ENCODE data around the gene CTDSPL. TPM values are rescaled to one million over a fixed set of nuclear protein-coding genes. Genes with fewer than 3 reads are reported as not detected.

Gene CTDSPL
- total RNA-seq, 2 donors from 2014 or later = 59.3 to 60.3 TPM

DNA sequence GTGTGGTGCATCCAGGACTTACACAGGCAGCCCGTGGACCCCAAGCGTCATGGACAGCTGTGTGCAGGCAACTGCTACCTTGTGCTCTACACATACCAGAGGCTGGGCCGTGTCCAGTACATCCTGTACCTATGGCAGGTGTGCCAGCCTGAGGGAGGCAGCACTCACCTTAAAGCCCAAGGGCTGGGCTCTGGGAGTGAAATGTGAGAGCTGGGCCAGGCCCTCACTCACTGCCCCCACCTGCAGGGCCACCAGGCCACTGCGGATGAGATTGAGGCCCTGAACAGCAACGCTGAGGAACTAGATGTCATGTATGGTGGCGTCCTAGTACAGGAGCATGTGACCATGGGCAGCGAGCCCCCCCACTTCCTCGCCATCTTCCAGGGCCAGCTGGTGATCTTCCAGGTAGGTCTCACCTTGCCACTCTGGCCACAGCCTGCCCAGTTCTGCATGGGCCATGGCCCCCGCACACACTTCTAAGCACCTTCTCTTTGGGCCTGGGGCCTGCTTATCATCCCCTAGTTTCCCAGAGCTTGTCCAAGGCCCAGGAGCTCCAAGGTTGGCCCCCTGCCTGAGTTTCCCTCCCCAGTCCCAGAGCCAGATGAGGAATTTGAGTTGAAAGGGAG, 139.9 kb downstream of the CTDSPL start:
- H3K4me1 ChIP-seq (replicated peaks) = peaks cover 16% of the 10 kb centered on the region
- TF ChIP-seq, protein P1, sequence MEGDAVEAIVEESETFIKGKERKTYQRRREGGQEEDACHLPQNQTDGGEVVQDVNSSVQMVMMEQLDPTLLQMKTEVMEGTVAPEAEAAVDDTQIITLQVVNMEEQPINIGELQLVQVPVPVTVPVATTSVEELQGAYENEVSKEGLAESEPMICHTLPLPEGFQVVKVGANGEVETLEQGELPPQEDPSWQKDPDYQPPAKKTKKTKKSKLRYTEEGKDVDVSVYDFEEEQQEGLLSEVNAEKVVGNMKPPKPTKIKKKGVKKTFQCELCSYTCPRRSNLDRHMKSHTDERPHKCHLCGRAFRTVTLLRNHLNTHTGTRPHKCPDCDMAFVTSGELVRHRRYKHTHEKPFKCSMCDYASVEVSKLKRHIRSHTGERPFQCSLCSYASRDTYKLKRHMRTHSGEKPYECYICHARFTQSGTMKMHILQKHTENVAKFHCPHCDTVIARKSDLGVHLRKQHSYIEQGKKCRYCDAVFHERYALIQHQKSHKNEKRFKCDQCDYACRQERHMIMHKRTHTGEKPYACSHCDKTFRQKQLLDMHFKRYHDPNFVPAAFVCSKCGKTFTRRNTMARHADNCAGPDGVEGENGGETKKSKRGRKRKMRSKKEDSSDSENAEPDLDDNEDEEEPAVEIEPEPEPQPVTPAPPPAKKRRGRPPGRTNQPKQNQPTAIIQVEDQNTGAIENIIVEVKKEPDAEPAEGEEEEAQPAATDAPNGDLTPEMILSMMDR (IDR thresholded peaks at IDR 0.05) = peak in 1 of 4 experiments; percentile 16
- TF ChIP-seq POLR2AphosphoS5 (IDR thresholded peaks at IDR 0.05) (peak; percentile 10), POLR2A (IDR thresholded peaks at IDR 0.05) (no peak)
- peak overlapping the region; percentile 14 to 90 for H3K27ac ChIP-seq
- no peaks in the 10 kb centered on the region for H3K27me3 ChIP-seq (replicated peaks; ENCODE audit: insufficient read depth)
- 80% methylated on average over 9 of the region's 9 CpGs for WGBS
- H3K9me3 ChIP-seq = no peaks in the 10 kb centered on the region
- intact Hi-C loops (cut with DNase I) = loop anchor here (5.0 kb wide), 1 partner anchor 36 kb away; the partner anchor contains the start of gene DLEC1
- no peak for DNase-seq (ENCODE audit: low spot score)
- H3K4me3 ChIP-seq = no peak overlapping the region
- peaks cover 0 to under 1% of the 10 kb centered on the region in 2 donors for H3K36me3 ChIP-seq

DNA sequence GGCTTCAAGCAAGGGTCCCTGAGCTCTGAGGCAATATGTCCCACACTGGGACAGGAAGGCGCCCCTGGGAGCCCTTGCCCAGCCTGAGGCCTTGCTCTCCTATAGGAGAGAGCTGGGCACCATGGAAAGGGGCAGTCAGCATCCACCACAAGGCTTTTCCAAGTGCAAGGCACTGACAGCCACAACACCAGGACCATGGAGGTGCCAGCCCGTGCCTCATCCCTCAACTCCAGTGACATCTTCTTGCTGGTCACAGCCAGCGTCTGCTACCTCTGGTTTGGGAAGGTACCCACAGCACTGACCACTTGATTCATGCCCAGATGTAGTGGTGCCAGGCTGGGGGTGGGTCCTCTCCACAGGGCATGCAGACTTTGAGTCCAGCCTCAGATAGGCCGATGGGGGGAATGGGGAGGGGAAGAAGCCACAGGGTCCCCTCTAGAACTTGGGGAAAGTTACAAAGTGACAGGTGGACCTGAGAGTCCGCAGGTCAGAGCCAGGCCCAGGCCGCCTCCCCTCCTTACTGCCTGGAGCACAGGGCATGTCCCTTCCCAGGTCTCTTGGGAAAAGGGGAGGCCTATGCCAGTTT, 140.7 kb downstream of the CTDSPL start:
- H3K27me3 ChIP-seq (replicated peaks; ENCODE audit: insufficient read depth) = no peaks in the 10 kb centered on the region
- 91% methylated on average over 6 of the region's 6 CpGs for WGBS
- DNase-seq (ENCODE audit: low spot score) = no peak
- no peaks in the 10 kb centered on the region for H3K9me3 ChIP-seq
- H3K36me3 ChIP-seq = peaks cover 0 to 3% of the 10 kb centered on the region in 2 donors
- peaks cover 16% of the 10 kb centered on the region for H3K4me1 ChIP-seq (replicated peaks)
- peak overlapping the region; percentile 86 to 90 for H3K27ac ChIP-seq
- TF ChIP-seq POLR2A (IDR thresholded peaks at IDR 0.05) (no peak), POLR2AphosphoS5 (IDR thresholded peaks at IDR 0.05) (no peak)
- TF ChIP-seq, protein P1 (IDR thresholded peaks at IDR 0.05) = no peak
- H3K4me3 ChIP-seq = no peak overlapping the region
- intact Hi-C loops (cut with DNase I) = loop anchor here (5.0 kb wide), 1 partner anchor 35 kb away; the partner anchor contains the start of gene DLEC1

DNA sequence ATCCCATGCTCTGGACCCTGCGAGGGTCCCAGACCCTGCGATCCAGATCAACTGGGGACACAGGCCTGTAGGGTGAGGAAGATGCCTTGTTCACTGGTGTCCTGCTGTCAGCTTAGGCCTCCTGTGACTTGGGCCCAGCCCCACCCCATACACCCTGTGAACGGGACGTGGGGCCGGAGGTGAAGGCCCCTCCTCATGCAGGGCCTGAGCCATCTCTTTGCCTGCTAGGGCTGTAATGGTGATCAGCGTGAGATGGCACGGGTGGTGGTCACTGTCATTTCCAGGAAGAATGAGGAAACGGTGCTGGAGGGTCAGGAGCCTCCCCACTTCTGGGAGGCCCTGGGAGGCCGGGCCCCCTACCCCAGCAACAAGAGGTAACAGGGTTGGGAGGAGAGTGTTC, 141.3 kb downstream of the CTDSPL start:
- Histone ChIP-seq H3K9me3 (no peaks in the 10 kb centered on the region), H3K27me3 (replicated peaks; ENCODE audit: insufficient read depth) (no peaks in the 10 kb centered on the region), H3K4me1 (replicated peaks) (peaks cover 16% of the 10 kb centered on the region), H3K27ac (peak overlapping the region; percentile 86 to 90), H3K36me3 (peaks cover 0 to 3% of the 10 kb centered on the region in 2 donors), H3K4me3 (no peak overlapping the region)
- TF ChIP-seq POLR2A (IDR thresholded peaks at IDR 0.05) (no peak), POLR2AphosphoS5 (IDR thresholded peaks at IDR 0.05) (no peak)
- TF ChIP-seq, protein P1 (IDR thresholded peaks at IDR 0.05) = no peak
- intact Hi-C loops (cut with DNase I) = loop anchor here (5.0 kb wide), 1 partner anchor 34 kb away; the partner anchor contains the start of gene DLEC1
- DNase-seq (ENCODE audit: low spot score) = no peak
- 90% methylated on average over 9 of the region's 9 CpGs for WGBS

DNA sequence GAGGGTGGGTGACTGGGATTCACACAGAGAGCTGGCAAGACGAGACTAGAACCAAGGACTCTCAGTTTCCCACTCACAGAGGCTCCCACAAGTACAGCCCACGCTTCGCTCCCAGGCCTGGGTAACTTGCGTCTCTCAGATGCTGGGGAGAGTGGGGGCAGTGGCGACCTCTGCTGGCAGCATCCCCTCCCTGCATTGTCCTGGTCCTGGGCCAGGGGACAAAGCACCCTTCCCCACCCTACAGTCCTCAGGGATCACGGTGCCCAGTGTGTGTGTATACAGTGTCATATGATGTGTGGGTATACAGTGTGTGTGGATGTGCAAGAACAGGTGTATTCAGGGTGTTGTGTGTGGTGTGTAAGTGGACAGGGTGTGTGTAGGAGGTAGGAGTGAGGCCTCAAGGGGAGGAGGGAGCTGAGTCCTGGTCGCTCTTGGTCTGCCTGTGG, 141.7 kb downstream of the CTDSPL start:
- TF ChIP-seq, protein P1 (IDR thresholded peaks at IDR 0.05) = peak; percentile 84 to 90 (median 87)
- peak; percentile 26 for TF ChIP-seq POLR2AphosphoS5 (IDR thresholded peaks at IDR 0.05)
- no peak for TF ChIP-seq POLR2A (IDR thresholded peaks at IDR 0.05)
- whole genome bisulfite sequencing = 37% methylated on average over 6 of the region's 7 CpGs
- H3K36me3 ChIP-seq = peaks cover 3 to 4% of the 10 kb centered on the region in 2 donors
- H3K4me3 ChIP-seq = no peak overlapping the region
- no peaks in the 10 kb centered on the region for H3K9me3 ChIP-seq
- H3K4me1 ChIP-seq (replicated peaks) = peaks cover 16% of the 10 kb centered on the region
- intact Hi-C loops (cut with DNase I) = loop anchor here (5.0 kb wide), 1 partner anchor 34 kb away; the partner anchor contains the start of gene DLEC1
- H3K27ac ChIP-seq = peak overlapping the region; percentile 86 to 90
- no peaks in the 10 kb centered on the region for H3K27me3 ChIP-seq (replicated peaks; ENCODE audit: insufficient read depth)
- peak; percentile 65 for DNase-seq (ENCODE audit: low spot score)

All from prostate gland (tissue), 2 donors.